GM21390 (cell line): ENCODE measurements around the gene SLC1A1.
"Not testable (repeated sequence)": the region's sequence is repeated elsewhere in the genome, so short reads cannot be mapped to it uniquely, and the experiment has no call there.

Experiments used
- ATAC-seq: cut with Tn5 transposase; IDR thresholded peaks from one replicate; pipeline ENCODE4 v1.9.1; 2021; ENCODE audit not compliant: unreplicated experiment

The SLC1A1 gene

GRCh38 chr9:4574657-4575243 is 84.5 kb downstream of the SLC1A1 start:
- ATAC-seq: peak; percentile 71

DNA sequence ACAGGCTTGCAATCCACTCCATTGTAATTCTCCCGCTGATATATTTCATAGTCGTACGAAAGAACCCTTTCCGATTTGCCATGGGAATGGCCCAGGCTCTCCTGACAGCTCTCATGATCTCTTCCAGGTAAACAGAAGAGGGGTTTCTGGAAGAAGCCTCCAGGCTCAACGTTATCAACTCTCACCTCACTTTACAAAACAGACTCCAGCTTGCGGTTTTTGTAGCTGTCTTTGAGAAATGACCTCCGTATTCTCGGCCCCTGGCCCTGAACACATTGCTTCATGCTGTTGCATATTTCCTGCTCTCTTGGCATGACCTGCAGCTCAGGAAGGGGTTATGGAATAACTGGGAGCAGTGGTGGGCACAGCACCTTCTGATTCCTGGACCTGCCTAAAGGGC is 85.7 kb downstream of the SLC1A1 start:
- no peak for ATAC-seq

GRCh38 chr9:4576448-4576847 is 86.2 kb downstream of the SLC1A1 start:
- no peak for ATAC-seq

DNA sequence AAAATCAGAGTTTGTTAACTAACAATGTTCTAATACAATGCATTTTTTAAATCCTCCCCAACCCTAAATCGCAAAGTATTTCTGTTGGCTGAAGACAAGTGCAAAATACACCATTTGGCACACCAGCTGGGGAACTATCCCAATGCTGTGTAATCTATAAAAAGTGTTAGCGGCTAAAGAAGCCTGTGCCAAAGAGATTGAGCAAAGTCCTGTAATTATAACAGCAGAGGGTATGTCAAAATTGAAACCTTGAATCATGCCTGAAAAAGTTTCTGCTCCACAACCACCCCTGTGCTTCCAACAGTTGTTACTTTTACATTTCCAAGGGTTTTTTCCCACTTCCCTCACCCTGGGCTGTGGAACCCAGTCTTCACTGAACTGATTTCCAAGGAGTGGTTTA is 88.7 kb downstream of the SLC1A1 start:
- ATAC-seq: no peak

DNA sequence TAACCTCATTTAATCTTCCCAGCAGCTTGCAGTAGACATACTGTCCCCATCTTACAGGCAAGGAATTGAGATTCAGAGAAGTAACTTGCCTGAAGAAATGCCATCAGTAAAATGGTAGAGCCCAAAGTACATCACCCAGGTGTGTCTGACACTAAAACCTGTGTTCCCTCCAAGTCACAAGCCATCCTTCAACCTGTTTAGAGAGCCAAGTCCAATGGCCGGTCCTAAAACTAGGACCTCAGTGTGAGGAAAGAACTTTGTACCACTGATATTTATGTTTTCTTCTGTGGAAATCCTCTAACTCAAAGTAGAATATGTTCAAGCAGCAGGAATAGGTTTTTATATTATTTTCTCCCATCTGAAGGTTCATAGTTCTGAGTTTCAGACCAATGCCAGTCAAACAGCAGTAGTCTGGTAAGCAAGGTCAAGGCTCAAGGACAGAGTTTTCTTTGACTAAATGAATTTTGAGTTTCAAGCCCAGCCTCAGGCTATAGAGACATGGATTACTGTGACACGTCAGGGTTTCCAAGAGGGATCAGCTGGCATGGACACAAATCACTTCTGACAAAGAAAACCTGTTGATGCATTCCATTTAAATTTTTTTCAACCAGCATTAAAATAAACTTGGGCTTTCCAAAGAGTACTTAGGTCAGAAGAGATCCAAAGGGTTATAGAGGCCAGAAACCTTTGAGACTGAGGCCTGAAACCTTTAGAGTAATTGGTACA is 90.9 kb downstream of the SLC1A1 start:
- no peak for ATAC-seq

DNA sequence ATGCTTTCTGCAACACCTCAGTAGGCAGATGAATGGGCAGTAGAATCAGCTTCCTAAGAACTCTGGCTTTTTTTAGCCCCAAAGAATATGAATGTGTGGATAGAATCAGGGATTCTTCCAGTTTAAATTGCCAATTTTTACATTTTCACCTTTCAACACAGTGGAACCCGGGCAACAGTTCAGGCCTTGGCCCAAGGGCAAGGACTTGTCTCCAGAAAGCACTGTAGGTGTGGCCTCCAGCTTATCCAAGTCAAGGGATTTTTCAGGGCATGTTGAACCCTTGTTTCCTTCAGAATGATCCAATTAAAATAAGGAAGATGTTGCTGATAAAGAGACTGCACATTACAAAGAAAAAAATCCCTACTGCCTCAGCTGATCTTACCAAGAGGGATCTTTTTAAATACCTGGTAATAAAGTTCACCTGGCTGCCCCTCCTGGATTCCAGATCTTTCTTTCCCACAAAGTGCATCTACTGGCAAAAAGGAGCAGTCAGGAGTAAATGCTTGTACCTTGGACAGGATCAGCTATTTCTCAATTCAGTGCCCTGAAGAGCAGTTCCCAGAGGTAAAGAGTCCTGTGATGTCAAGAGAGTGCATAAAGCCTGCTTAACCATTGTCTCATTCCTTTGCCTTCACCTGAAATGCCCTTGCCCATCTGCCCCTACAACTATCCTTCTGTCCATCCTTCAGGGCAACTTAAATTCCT is 91.7 kb downstream of the SLC1A1 start:
- no peak for ATAC-seq

DNA sequence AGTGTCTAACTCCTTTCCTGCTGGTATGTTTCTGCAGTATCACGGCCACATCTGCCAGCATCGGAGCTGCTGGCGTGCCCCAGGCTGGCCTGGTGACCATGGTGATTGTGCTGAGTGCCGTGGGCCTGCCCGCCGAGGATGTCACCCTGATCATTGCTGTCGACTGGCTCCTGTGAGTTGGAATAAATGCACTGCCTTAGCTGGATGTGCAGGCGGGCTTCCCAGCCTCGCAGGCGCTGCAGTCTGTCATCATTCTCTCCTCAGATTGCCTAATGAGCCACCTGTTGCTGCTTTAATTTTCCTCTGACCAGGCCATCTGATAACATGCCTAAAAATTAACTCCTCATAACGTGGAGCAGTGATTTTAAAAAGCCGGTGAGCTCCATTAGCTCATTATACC is 92.7 kb downstream of the SLC1A1 start:
- no peak for ATAC-seq

GRCh38 chr9:4584636-4585035 is 94.4 kb downstream of the SLC1A1 start:
- ATAC-seq: no peak

DNA sequence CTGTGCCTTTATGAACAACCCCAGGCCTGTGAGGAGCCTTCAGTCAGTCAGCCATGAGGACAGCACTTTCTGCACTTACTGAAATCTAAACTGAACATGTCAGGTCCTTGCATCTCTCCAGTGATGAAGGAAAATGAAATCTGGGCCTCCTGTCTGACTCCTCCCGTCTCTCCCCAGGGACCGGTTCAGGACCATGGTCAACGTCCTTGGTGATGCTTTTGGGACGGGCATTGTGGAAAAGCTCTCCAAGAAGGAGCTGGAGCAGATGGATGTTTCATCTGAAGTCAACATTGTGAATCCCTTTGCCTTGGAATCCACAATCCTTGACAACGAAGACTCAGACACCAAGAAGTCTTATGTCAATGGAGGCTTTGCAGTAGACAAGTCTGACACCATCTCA is 94.9 kb downstream of the SLC1A1 start:
- ATAC-seq: no peak

DNA sequence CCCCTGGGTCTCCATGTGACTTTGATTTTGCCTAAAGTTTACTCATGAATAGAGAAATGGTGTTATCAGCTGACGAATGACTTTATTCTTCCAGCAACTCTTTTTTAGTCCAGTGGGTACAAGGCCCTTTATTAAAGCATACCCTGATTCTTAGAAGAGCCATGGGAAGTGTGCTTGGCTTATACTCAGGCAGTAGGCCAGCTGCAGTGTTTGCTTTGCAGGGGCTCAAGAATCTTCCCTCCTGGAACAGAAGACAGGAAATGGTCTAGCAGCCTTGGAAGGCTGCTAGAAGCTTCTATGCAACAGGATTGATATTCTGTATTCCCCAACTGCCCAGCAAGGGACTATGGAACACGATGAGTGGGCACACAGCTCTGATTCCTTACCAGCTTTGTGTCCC is 98.5 kb downstream of the SLC1A1 start:
- no peak for ATAC-seq

GRCh38 chr9:4590430-4591122 is 100.3 kb downstream of the SLC1A1 start:
- no peak for ATAC-seq

GRCh38 chr9:4591123-4591500 is 100.8 kb downstream of the SLC1A1 start:
- ATAC-seq: no peak

GRCh38 chr9:4592295-4592694 is 102.0 kb downstream of the SLC1A1 start:
- no peak for ATAC-seq

DNA sequence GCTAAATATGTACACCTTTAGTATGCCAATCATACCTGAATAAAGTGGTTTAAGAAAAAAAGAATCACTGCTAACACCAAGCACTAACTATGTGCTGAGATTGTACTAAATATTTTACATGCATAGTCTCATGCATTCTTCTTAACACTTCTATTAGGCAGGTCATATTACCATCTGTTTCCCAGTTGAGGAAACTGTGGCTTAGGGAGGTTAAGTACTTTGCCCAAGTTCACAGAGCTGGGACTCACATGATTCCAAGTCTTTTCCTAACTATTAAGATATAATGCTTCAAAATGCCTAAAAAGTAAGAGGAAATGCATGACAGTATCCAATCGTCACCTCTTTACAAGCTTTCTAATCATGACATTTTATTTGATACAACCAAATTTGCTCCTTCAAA is 102.6 kb downstream of the SLC1A1 start:
- ATAC-seq: no peak

GRCh38 chr9:4594545-4594944 is 104.3 kb downstream of the SLC1A1 start:
- ATAC-seq: no peak

DNA sequence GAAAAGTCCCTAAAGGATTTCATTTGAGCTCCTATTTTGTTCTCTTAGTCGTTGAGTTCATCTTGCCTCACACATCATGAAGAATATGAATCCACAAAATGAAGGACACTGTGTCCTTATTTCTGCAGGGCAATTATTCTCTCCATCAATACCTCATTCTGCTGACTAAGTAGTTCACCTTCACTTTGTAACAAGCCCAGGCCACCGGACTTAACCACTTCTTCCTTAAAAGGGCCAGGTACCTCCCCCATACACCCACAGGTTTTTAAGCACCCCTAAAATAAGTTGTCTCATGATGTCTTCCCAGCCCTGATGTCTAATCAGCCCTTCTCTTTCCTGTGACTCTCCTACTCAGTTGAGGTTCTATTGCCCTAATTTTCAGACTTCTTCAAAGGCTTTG is 104.7 kb downstream of the SLC1A1 start:
- ATAC-seq: no peak

DNA sequence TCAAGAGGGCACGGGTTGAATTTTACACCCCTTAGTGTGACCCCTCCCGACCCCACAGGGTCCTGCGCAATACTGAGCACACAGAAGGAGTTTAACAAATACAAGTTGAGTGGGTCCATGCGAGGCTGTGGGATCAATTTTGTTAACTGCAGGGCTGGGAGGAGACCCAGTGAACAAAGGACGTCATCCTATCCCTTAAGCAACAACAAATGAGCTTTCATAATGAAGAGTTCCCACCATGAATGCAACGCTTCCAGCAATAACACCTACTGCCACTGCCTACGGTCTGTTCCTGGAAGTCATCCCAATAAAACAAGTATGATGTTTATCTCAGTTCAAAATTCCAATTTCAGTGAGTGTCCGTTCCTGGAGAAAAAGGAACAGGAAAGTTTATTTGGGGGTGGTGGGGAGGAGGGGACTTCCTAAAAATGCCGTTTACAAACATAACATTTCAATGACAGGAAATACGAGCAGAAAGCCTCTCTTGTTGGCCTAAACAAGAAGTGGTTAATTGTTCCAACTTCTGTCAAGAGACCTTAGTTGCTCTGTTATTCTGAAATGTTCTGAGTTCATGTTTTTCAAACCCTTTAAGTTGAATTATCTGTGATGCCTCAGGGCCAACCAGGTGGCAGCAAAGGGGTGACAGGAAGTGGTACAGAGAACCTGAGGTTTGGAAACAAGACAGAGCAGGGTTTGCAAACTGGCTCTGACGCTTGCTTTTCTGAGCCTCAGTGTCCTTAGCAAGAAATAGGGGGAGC is 106.1 kb downstream of the SLC1A1 start:
- no peak for ATAC-seq

DNA sequence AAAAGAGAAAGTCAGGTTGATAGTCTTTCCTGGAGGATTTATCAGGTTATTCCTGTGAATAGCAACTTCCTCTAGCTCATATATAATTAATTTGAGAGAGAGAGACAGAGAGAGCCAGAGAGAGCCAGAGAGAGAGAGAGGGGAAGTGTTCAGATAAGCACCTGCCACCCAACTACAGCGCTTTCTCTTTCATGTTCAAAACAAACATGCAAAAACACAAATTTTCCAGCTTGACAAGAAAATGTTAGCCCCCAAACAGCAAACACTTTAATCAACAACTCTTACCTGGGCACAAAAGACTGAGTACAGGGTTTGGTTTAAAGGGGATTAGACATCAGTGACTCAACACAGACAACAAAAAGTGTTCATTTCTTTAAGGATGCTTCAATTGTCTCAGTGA is 110.1 kb downstream of the SLC1A1 start:
- no peak for ATAC-seq

GRCh38 chr9:4603830-4604229 is 113.6 kb downstream of the SLC1A1 start:
- ATAC-seq: no peak

GRCh38 chr9:4604678-4605095 is 114.4 kb downstream of the SLC1A1 start:
- ATAC-seq: peak; percentile 89

- ATAC-seq: not testable (repeated sequence)
Measured at GRCh38 chr9:4606033-4606432, 115.8 kb downstream of the SLC1A1 start.
